Adrenal gland (tissue), 5 donors: Measurements from ENCODE around the gene PMAIP1.

Experiments used
- CTCF ChIP-seq, 6 experiments: fragments of 450-650 bp in 4 of 6; fragments of 200-600 bp in 2 of 6; sonication (generic) in 1 of 6; IDR thresholded peaks; 1 replicate in 5 of 6; 2 replicates in 1 of 6; pipeline versions ENCODE4 v1.5.1 to v1.8.0; 2016 to 2021; ENCODE audit warnings: antibody characterized with exemption in 6 of 6, mild to moderate bottlenecking in 2 of 6, moderate library complexity in 1 of 6
- POLR2A ChIP-seq, 2 donors: fragments of 450-650 bp; IDR thresholded peaks; one replicate each; pipeline ENCODE4 v1.6.1; 2017; ENCODE audit warnings: antibody characterized with exemption in 2 of 2, mild to moderate bottlenecking in 2 of 2, moderate library complexity in 1 of 2
- donor health status: DM: no; HTN: no; CAD: no.

DNA sequence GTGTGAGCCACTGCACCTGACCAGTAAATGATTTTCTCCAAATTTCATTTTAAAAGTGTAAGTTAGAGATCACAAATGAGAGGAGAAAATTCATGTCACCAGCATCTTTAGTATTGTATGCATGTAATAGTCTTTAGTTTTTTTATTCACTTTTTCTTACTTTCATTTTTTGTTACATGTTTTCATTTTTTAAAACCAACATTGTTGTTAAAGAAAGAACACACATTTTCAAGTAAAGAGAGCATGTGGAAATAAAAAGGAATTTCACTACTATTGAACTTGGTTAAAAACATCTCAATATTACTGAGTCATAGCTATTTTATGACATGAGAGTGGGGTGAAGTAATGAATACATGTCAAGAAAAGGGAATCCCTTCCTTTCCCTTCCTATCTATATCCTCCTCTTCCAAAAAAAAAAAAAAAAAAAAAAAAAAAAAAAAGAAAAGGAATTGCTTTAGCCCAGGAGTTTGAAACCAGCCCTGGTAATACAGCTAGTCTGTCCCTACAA, 29.1 kb upstream of the PMAIP1 start:
- no peak for TF ChIP-seq POLR2A (IDR thresholded peaks at IDR 0.05)
- no peak for TF ChIP-seq CTCF (IDR thresholded peaks at IDR 0.05)
